ENCODE results near the gene ANXA7.
"Not testable (repeated sequence)": the region's sequence is repeated elsewhere in the genome, so short reads cannot be mapped to it uniquely, and the experiment has no call there.

The ANXA7 gene

DNA sequence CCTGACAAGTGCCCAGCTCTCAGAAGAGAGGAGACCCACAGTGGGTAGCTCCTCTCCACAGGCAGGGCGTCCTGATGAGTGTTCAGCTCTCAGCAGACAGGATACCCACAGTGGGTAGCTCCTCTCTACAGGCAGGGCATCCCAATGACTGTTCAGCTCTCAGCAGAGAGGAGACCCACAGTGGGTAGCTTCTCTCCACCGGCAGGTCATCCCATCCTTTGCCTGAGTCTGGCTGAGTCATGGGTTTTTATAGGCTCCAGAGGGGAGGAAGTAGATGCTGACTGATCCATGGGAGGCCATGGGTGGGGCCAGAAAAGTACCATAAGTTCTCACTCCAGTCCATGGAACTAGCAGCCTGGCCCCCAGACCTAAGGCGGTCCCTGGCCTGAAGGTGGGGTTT is 73.7 kb downstream of the ANXA7 start:
- no peak for DNase-seq (ENCODE audit: low read depth in 2 of 3, low spot score in 1 of 3)

DNA sequence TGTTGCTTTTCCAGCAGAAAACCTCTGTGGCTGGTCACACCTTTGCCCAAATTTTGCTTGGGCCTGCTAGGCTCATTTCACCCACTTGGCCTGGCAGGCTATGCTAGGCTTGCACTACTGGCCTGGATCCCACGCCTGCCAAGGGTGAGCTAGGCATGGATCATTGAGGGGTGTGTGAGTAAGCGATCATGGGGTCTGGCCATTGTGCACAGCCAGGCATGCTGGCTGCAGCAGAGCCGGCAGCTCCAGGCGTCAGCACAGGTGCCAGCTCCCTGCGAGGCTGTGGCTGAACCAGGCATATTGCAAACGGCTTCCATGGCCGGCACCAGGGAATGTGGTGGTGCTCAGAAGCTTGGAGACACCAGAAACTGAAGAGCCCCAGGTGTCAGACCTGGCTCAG is 74.4 kb downstream of the ANXA7 start:
- no peak for DNase-seq (ENCODE audit: low read depth in 2 of 3, low spot score in 1 of 3)

DNA sequence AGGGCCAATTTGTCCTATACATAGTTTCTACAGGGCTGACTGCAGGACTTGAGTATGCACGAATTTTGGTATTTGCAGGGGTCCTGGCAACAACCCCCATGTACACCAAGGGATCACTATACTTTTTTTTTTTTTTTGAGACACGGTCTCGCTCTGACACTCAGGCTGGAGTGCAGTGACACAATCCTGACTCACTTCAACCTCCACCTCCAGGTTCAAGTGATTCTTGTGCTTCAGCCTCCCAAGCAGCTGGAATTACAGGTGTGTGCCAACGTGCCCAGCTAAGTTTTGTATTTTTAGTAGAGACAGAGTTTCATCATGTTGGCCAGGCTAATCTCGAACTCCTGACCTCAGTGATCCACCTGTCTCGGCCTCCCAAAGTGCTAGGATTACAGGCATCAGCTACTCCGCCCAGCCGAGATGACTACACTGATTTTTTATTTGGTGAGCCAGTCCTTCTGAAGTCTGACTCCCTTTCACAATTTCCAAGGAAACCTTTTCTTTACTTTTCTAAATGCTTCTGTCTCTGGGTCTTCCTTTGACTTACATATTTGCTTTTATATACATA is 75.0 kb downstream of the ANXA7 start:
- DNase-seq (ENCODE audit: low read depth in 2 of 3, low spot score in 1 of 3) = no peak

DNA sequence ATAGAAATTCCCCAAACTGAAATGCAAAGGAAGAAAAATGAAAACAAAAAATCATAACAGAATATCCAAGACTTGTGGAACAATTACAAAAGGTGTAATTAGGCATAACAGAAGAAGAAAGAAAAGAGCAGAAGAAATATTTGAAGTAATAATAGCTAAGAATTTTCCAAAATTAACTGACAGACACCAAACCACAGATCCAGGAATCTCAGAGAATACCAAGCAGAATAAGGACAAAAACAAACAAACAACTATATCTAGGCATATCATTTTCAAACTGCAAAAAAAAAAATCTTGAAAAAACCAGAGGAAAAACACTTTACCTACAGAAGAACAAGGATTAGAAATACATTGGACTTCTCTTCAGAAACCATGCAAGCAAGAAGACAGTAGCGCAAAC is 80.7 kb downstream of the ANXA7 start:
- DNase-seq (ENCODE audit: low read depth in 2 of 3, low spot score in 1 of 3) = no peak

DNA sequence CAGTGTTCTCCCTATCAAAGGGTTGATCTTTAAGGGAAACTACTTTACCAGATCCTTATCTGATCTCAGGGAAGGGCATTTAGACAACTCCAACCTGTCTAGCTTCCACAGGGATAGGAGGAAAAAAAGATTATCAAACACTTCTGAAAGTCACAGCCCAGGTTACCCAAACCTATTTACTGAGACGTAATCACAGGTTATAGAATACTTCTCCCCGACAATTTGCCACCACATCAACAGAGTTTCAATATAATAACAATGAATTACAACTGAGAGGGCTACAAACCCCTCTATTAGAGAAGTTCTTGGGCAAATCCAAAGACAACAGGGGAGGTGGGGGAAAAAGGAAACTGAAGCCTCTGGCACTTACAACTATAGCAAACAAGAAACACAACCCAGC is 81.5 kb downstream of the ANXA7 start:
- no peak for DNase-seq (ENCODE audit: low read depth in 2 of 3, low spot score in 1 of 3)

DNA sequence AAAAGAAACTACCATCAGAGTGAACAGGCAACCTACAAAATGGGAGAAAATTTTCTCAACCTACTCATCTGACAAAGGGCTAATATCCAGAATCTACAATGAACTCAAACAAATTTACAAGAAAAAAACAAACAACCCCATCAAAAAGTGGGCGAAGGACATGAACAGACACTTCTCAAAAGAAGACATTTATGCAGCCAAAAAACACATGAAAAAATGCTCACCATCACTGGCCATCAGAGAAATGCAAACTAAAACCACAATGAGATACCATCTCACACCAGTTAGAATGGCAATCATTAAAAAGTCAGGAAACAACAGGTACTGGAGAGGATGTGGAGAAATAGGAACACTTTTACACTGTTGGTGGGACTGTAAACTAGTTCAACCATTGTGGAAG is 85.3 kb downstream of the ANXA7 start:
- not testable (repeated sequence) for DNase-seq (ENCODE audit: low read depth in 2 of 3, low spot score in 1 of 3)

DNA sequence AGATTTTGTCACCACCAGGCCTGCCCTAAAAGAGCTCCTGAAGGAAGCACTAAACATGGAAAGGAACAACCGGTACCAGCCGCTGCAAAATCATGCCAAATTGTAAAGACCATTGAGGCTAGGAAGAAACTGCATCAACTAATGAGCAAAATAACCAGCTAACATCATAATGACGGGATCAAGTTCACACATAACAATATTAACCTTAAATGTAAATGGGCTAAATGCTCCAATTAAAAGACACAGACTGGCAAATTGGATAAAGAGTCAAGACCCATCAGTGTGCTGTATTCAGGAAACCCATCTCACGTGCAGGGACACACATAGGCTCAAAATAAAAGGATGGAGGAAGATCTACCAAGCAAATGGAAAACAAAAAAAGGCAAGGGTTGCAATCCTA is 88.6 kb downstream of the ANXA7 start:
- DNase-seq (ENCODE audit: low read depth in 2 of 3, low spot score in 1 of 3) = not testable (repeated sequence)
